ENCODE measurements around the gene TMPRSS6. TPM values are rescaled to one million over a fixed set of nuclear protein-coding genes. Genes with fewer than 3 reads are reported as not detected.
A peak's percentile ranks its signal among the peaks of the same experiment; 100 is the strongest.

The TMPRSS6 gene
- polyA plus RNA-seq, 1 donor: not detected

DNA sequence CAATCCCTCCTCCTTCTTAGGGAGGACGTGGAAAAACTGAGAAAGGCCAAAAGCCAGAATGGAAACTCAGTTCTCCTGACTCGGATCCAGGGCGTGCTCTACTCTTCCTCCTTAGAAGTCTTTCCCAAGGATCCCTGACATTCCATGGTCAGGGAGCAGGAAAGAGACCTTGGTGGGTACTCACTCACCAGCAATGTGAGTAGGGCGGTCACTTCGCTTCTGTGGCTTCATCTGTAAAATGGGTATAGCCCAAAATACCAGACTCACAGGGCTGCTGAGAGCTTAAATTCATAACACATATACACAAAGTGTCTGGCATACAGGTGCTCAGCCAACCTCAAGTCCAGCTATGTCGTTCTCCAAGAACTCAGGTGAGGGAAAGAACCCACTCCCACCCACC lies 58.6 kb downstream of the TMPRSS6 start:
- DNase-seq: peak; percentile 23

DNA sequence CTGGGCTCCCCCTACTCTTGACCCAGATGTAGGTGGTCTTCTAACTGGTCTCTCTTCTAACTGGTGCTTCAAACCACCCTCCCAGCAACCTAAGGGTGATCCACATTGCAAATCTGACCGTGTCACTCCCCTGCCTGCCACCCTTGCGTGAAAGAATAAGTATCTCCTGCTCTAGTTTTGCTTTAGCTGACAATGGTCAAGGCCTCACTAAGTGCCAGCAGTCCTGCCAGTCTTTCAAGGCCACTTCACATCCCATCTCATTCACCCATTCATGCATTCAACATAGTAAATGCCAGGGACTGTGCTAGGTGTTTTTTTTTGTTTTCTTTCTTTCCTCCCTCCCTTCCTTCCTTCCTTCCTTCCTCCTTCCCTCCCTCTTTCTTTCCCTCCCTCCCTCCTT lies 60.3 kb downstream of the TMPRSS6 start:
- DNase-seq: no peak

DNA sequence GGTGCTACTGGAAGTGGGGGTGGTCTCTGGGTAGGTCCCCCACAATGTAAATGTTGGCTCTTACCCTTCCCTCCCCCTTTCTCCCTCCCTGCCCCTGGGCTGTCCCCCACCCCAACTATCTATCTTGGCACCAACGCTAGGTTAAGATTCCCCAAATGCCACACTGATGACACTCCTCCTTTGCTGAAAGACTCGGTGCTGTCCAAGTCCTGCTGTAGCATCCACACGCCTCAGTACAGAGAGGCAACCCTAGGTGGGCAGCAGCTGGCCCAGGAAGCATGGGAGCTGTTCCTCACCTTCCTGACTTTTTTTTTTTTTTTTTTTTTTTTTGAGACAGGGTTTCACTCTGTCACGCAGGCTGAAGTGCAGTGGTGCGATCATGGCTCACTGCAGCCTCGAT lies 61.4 kb downstream of the TMPRSS6 start:
- DNase-seq: no peak

DNA sequence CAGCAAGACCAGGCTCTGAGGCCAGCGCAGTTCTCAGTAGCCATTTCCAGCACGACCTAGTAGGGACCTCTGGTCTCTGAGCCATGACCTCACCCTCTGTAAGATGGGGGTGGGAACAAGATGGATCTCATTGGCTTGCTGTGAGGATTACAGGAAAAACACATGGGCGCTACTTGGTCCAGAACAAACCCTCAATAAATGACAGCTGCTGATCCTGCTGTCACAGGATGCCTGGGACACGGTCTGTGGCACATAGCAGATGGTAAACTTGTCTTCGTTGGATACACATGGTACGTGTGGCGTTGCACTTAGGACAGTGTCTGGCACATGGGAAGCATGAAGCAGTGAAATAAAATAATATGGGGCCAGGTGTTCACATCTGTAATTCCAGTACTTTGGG lies 62.5 kb downstream of the TMPRSS6 start:
- no peak for DNase-seq

DNA sequence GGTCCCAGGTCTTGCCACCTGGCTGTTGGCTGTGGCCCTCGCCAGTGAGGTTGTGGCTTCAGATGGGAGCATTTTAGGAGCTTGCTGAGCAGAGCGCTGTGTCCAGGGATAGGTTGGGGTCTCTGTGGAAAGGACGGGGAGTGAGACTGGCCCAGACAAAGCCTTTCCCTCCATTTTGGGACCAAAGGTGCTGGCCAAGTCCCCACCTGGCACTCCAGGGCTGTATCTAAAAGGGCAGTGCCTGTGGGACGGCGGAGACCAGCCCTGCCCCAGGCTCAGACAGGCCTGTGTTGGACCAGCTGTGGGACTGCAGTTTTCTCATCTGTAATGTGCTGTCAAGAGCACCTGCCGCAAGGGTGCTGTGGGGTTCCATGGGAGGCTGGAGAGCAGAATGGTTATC lies 62.9 kb downstream of the TMPRSS6 start:
- DNase-seq: no peak

DNA sequence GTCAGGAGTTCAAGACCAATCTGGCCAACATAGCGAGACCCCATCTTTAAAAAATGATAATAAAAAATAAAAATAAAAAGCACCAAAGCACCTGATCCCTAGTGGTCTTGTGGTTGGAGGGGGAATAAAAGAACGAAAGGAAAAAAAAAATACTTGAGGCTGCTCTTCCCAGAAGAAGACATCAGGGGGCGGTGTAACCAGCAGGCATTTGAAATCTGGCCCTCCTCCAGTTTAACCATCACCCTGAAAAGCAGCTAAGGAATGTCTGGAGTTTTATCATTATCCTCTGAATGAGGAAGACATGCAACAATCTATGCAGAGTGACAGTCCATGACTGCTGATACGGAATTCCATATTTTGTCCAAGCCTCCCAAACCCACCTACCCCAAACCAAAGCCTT lies 63.6 kb downstream of the TMPRSS6 start:
- no peak for DNase-seq

DNA sequence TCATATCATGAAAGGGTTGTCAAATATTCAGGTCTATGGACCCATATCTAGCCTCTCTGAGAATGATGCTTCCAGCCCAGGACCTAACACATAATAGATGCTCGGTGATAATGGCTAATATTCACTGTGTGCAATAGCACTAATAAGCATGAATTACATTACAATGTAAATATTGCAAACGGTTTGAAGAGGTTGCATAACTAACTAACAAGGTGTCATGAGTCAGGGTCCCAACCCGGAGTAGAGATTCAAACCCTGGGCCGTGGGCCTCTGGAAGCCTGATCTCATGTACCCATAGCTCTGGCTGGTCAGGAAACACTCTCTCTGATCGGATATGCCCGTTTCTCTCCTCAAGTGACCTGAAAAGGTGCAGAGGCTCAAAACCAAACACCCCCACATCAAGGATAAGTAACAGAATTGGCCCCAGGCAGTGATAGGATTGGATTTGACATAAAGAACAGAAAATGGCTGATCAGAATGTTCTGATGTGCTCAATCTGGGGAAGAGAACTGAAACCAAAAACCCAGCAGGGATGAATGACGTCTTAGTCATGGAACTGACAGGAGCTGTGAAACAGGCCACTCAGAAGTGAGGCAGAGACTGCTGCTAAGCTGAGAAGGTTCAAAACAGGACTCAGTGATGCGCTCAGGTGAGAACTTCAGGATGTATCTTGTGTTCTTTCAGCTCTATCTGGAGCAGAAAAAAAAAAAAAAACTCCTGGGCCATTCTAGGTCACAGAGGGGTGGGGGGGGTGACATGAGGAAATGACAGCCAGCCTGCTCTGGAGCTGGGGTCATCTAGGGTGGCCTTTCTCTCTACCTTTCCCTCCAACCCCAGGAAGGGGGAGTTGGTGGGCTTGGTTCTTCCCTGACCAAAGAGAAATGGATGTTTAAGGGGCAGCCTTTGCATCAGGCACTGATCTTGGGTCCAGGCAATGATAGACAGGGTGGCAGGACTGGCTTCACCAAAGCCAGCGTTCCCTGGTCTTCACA lies 64.6 kb downstream of the TMPRSS6 start:
- no peak for DNase-seq

DNA sequence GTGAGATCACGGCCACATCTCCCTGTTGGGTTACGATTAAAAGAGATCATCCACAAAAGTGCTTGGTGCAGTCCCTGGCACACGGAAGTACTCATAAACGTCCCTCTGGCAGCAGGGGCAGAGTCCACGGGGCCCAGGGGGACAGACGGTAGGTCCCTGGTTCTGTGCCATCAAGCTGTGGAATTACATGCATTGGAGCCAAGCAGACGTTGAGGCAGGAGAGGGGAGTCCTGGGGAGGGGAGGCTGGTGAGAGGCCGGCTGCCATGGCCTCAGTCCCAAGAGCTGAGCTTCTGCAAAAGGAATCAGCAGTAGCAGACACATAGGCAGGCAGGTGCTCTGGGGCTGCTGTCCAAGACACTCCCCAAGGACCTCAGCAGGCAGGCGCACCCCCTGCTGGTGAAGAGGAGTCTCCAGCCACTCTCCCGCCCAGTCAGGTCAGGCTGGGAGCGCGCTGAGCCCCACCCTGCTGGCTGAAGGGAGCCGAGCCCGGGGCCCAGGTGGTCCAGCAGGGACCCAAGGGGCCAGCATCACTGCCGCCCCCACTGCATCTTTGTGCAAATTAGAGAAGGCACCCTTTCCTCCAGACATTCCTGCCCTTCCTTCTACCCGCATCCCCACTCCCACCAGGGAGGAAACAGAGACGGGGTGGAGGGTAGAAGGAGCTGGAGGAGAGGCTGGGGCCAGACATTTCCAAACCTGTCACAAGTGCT lies 65.5 kb downstream of the TMPRSS6 start:
- peak; percentile 29 for DNase-seq

DNA sequence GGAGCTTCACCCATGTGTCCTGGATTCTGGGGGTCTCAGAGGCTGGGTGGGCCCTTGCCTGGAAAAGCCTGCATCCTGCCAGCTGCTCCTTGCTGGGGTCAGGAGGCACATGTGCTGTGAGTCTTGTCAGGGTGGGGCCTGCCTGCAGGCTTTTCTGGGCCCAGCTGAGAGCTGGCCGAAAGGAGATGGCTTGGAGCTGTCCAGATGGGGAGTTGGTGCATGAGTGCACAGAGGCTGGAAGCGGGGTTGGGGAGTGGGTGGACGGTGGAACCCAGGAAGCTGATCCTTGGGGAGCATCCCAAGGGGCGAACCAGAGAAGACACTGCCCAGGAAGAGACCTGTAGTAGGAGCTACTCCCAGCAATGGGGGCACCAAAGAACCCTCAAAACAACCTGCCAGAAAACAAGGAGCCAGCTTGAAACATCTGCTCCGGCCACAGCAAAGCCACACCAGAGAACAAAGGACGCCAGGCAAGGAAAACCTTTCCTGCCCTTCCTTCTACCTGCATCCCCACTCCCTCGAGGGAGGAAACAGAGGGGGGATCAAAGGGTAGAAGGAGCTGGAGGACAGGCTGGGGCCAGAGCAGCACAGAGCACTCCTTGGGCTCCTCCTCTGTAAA lies 66.2 kb downstream of the TMPRSS6 start:
- DNase-seq: no peak

DNA sequence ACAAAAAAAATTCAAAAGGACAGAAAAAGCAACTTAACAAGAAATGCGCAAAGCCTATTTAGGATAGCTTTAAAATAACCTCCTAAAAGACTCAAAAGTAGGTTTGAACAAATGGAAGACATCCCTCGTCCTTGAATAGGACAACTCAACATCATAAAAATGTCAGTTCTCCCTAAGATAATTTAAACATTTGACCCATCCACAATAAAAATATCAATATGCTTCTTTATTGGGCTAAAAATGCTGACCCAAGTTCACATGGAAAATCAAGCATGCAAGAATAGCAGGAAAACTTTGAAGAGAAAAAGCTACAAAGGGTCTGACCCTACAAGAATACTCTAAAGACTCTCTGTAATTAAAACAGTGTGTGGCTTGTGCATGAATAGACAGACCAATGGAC lies 70.0 kb downstream of the TMPRSS6 start:
- DNase-seq: no peak

DNA sequence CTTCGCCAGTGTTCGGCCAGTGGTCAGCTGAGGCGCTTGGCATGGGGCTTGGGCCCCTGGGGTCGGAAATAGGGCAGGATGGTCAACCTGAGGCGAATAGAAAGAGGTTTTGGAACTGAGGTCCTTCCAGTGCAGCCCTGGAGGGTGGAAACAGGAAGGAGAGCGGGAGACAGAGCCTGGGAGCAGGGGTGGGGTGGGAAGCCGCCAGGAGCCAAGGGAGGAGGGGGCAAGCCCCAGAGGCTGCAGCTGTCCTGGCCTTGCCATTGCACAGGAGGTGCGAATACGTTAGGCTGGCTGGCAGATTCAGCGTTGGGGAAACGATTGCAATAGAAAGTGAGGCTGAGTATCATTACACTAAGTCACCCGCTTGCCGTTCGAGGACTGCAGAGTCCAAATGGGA lies 71.8 kb downstream of the TMPRSS6 start:
- DNase-seq: no peak

DNA sequence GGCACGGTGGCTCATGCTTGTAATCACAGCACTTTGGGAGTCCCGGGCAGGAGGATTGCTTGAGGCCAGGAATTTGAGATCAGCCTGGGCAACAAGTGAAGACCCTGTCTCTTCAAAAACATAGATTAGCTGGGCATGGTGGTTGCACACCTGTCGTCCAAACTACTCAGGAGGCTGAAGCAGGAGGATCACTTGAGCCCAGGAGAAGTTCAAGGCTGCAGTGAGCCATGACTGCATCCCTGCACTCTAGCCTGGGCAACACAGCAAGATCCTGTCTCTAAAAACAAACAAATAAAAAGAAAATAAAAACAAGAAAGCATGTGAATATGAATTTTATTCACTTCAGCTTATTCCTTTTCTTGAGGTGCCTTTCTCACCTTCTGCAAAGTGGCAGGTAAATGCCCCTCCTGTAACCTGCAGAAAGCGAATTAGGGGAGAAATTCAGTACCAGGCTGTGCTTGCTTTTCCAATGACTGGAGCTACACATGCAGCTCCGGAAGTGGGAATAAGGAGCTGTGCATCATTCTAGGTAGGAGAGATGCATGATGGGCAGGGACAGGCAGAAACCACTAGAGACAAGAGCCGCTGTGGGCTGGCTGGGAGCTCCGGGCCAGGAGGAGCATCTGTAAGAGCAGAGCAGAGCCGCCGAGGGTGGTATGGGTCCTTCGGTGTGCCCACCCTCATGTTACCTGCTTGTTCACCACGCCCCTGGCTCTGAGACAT lies 72.7 kb downstream of the TMPRSS6 start:
- DNase-seq: no peak

DNA sequence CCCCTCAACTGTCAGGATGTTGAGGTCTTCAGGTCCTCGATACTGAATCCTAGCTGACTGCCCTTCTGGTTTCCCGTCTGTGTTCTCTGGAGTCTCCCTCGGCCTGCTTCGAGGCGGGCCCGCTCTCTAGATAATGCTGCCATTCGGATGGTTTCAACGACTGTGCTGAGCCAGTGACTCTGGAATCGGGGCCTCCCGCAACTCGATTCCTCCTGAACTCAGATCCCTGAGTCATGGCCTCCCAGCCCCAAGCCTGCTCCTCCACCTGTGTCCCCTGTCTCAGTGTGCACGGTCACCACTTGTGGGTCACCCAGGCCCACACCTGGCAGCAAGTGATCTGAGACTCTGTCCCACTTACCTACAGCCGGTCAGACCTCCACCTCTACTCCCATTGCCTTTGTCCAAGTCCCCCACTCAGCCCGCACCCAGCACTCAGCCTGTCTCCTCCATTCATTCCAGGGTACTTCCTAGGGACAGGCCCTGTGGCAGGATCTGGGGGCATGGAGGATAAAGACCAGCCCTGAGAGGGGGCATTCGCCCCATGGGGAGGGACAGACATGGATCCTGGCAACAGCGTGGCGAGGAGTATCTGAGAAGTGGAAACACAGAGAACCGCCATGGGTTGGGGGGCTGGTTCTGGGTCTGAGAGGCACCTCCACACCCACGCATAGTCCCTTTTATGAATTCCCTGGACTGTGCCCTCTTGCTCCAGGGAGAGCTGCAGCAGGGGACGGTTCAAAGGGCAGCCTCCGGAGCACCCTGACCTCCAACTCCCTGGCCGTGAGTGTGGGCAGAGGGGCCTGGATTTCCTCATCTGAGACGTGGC lies 75.7 kb downstream of the TMPRSS6 start:
- DNase-seq: no peak

DNA sequence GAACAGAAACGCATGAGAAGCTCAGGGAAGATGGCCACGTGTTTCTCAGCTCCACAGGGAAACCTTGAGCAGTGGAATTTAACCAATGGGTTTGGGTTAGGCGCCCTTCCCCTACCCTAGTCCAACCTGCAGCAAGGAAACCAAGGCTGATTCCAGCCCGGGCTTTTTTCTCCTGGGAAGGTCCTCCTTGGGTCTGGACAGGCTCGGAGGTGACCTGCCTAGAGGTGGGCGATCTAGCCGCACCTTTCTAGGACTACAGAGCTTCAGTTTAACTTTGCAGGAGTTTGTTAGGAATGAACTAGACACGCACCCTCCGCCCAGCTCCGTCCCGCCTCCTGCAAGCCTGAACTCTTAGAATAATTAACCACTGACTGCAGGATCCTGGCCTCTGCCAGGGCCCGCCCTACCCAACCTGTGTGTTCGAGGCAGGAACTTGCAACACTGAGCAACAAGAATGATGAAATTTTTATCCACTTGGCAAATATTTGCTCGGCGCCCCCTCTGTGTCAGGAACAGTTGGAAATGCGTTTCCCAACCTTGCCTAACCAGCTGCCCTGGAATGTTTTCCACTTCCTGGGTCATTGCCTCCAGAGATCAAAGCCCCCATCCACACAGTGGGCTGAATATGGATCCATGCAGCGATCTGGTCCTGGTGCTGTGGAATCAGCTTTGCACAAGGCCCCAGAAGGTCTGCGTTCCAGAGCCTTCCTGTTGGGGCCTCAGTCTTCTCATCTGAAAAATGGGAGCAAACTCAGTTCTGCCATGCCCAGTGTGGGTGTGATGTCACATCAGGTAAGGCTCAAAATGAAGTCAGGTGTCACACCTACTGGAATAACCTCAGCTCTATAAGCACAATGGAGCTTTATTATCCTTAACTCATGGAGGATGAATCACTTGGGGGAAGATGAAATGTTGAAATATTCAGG lies 76.7 kb downstream of the TMPRSS6 start:
- no peak for DNase-seq

DNA sequence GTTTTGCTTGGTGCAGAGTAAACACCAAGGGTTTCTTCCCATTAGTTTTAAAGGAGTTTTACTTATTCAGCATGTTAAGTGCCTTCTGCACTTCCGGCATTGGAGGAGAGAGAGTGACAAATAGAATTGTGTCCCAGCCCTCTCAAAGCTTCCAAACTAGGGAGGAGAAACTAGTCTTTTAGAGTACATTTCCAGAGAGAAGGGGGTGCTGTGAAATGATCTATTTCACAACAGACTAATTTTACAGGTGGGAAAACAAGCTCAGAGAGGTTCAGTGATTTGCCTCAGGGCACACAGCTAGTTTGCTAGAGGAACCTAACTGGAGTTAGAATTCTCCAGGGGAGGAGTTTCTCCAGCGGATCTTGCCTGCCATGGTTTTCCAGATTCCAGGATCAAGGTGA lies 77.4 kb downstream of the TMPRSS6 start:
- no peak for DNase-seq

DNA sequence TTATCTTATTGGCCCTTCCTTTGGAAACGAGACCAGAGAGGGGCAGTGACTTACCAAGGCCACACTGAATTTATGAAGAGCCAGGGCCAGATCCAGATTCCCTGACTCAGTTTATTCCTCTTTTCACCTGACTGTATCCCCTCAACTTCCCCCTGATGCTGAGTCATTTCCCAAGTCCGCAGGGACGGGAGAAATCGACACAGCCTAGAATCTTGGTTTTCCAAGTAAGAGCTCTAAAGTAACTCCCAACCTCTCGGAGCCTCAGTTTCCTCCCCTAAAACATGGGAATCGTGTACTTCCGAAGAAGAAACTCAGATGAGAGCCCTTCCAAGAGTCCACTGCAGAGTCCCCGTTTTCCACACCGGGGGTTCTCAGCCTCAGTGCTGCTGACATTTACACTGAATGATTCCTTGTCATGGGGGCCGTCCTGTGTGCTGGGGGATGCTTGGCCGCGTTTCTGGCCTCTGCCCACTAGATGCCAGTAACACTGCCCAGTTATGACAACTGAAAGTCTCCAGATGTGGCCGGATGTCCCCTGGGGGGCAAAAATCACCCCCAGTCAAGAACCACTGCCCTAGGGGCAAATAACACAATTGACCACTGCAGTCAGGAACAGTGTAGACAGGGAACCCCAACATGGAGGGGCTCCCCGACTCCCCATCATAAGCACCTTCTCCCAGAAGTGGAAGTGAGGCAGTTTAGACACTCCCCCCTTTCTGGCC lies 78.8 kb downstream of the TMPRSS6 start:
- DNase-seq: no peak

DNA sequence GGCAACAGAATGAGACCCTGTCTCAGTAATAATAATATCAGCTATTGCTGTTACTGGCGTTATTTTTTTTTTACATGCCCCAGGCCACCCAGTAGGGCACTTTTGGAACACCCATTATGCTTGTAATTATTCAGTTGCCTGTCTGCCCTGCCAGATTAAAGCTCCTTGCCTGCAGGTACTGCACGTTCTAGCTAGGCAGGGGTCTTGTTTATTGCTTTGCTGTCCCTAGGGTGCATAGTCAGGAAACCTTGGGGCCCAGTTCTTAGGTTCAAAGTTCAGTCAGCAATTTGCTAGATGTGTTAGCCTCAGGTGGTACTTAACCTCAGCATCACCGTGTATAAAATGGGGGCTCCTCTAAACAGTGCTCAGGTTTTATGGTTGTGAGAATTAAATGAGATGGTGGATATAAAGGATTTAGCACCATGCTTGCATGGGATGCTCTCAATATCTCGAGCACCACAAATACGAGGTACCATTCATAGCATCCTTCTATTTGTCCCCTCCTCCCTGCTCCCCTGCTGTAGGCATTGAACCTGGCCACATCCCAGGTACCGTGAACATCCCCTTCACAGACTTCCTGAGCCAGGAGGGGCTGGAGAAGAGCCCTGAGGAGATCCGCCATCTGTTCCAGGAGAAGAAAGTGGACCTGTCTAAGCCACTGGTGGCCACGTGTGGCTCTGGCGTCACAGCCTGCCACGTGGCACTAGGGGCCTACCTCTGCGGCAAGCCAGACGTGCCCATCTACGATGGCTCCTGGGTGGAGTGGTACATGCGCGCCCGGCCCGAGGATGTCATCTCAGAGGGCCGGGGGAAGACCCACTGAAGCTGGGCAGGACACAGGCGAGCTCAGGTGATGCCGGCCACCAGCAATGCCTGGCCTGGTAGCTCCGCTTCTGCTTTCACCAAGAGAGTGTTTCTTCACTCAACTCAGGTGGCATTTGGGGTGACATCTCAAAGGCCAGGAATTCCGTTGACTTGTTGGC lies 80.5 kb downstream of the TMPRSS6 start:
- no peak for DNase-seq

DNA sequence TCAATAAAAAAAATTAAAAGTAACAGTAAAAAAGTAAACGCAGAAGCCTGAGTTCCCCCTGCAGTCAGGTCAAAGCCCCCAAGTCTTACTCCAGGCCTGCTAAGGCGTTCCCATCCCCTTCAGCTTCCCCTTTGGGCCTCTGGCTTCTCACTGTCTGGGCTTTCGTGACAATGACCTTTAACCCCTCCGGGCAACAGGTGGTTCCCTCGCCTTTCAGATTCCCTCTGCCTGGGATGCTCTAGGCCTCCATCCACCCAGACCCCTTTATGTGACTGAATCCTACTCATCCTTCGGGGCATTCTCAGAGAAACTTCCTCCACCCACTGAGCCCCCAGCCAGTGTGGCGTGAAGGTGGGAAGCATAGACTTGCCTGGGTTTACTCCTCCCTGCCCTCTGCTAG lies 82.0 kb downstream of the TMPRSS6 start:
- DNase-seq: no peak

DNA sequence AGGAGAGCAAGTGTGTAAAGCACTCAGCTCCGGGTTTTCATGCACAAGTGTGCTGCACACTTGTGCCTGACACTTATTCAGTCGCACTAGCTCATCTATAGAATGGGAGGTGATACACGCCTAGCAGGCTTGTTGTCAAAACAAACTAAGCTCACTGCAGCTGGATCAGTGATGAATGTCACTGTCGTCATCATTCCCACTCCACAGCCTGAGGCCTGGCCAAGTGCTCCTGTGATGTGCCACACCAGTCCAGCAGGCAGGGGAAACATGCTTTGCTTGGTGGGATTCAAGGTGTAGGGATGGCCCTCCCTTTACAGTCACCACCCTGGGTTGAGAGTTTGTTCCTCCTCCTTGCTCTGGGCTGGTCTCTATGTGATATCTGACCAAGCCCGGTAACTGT lies 83.2 kb downstream of the TMPRSS6 start:
- no peak for DNase-seq
